ENCODE measurements around the gene IL17F. TPM values are rescaled to one million over a fixed set of nuclear protein-coding genes. Genes with fewer than 3 reads are reported as not detected.

IL17F gene
- total RNA-seq, 2 experiments from 2014 or later: not detected

DNA sequence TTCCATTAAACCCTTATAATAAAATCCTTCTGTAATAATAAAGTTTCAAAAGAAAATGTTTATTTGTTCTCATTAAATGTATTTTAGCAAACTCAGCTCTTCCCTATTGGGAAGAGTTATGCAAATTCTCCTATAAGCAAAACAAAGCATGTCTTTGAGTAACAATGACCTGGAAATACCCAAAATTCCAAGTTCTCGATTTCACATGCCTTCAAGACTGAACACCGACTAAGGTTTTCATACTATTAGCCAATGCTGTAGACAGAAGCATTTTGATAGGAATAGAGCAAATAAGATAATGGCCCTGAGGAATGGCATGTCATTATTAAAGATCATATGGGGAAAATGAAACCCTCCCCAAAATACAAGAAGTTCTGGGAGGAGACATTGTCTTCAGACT, 54.3 kb downstream of the IL17F start:
- H3K27ac ChIP-seq (ENCODE audit: low read depth, low read length, poor library complexity, severe bottlenecking): no peak overlapping the region
- no peak overlapping the region for H3K4me3 ChIP-seq (ENCODE audit: low read depth, low read length, poor library complexity, severe bottlenecking)
- CTCF ChIA-PET (ENCODE audit: unreplicated experiment): no interaction called here
- no peaks in the 10 kb centered on the region for H3K36me3 ChIP-seq (ENCODE audit: insufficient read depth, low read length)
- POLR2A ChIA-PET: no interaction called here
- no peaks in the 10 kb centered on the region for H3K4me1 ChIP-seq (ENCODE audit: insufficient read depth, low read length, poor library complexity, severe bottlenecking)
- DNase-seq (ENCODE audit: low spot score): no peak
- no peaks in the 10 kb centered on the region for H3K9me3 ChIP-seq (ENCODE audit: low read length)
- H3K79me2 ChIP-seq (ENCODE audit: insufficient read depth, low read depth, low read length): no peaks in the 10 kb centered on the region
- no peak overlapping the region for H2AFZ ChIP-seq (ENCODE audit: low read length)
- H3K4me2 ChIP-seq (ENCODE audit: low read length): no peak overlapping the region
- TF ChIP-seq CTCF (conservative IDR thresholded peaks at IDR 0.05; ENCODE audit: low read length) (no peak), EZH2phosphoT487 (IDR thresholded peaks at IDR 0.05; ENCODE audit: borderline replicate concordance, low read depth, low read length) (no peak)
- intact Hi-C loops (cut with micrococcal nuclease; ENCODE audit: unreplicated experiment): no loop called here
- no peaks in the 10 kb centered on the region for H4K20me1 ChIP-seq (ENCODE audit: insufficient read depth, low read length)
- no TSS peak for BruUV-seq (replicated peaks)
- no peaks in the 10 kb centered on the region for H3K9me2 ChIP-seq (ENCODE audit: insufficient read depth, low read length)

GRCh38 chr6:52187098-52187497, 57.2 kb downstream of the IL17F start:
- Histone ChIP-seq H4K20me1 (ENCODE audit: insufficient read depth, low read length) (no peaks in the 10 kb centered on the region), H3K4me3 (ENCODE audit: low read depth, low read length, poor library complexity, severe bottlenecking) (no peak overlapping the region), H3K79me2 (ENCODE audit: insufficient read depth, low read depth, low read length) (no peaks in the 10 kb centered on the region), H3K4me2 (ENCODE audit: low read length) (no peak overlapping the region), H3K4me1 (ENCODE audit: insufficient read depth, low read length, poor library complexity, severe bottlenecking) (no peaks in the 10 kb centered on the region), H3K9me2 (ENCODE audit: insufficient read depth, low read length) (no peaks in the 10 kb centered on the region), H3K9me3 (ENCODE audit: low read length) (no peaks in the 10 kb centered on the region), H3K36me3 (ENCODE audit: insufficient read depth, low read length) (no peaks in the 10 kb centered on the region), H2AFZ (ENCODE audit: low read length) (no peak overlapping the region), H3K27ac (ENCODE audit: low read depth, low read length, poor library complexity, severe bottlenecking) (no peak overlapping the region)
- TF ChIP-seq CTCF (conservative IDR thresholded peaks at IDR 0.05; ENCODE audit: low read length) (no peak), EZH2phosphoT487 (IDR thresholded peaks at IDR 0.05; ENCODE audit: borderline replicate concordance, low read depth, low read length) (no peak)
- DNase-seq (ENCODE audit: low spot score): no peak
- POLR2A ChIA-PET: interaction anchor here (1.5 kb wide), 1 partner anchor 165 kb away, joined by 3 read pairs; no protein-coding TSS in a partner anchor
- CTCF ChIA-PET (ENCODE audit: unreplicated experiment): no interaction called here
- BruUV-seq (replicated peaks): no TSS peak
- intact Hi-C loops (cut with micrococcal nuclease; ENCODE audit: unreplicated experiment): no loop called here

Other genes with a start within 250 kb of the IL17F start
- not detected in 2 replicates for gene PKHD1, start 156.9 kb downstream of the IL17F start, total RNA-seq (2014; rRNA removed; shearing (Covaris generic))
- not detected in 2 replicates for gene PKHD1, start 156.9 kb downstream of the IL17F start, total RNA-seq (2022)
- not detected in 2 replicates for gene IL17A, start 58.1 kb downstream of the IL17F start, total RNA-seq (2014; rRNA removed; shearing (Covaris generic))
- gene IL17A, start 58.1 kb downstream of the IL17F start, total RNA-seq (2022): not detected in 2 replicates
- gene MCM3, start 40.2 kb upstream of the IL17F start, total RNA-seq (2014; rRNA removed; shearing (Covaris generic)): 272 and 356 TPM in 2 replicates
- 295 and 304 TPM in 2 replicates for gene MCM3, start 40.2 kb upstream of the IL17F start, total RNA-seq (2022)
- gene PAQR8, start 117.7 kb upstream of the IL17F start, total RNA-seq (2014; rRNA removed; shearing (Covaris generic)): 5.4 and 5.5 TPM in 2 replicates
- gene PAQR8, start 117.7 kb upstream of the IL17F start, total RNA-seq (2022): 6.2 and 7.8 TPM in 2 replicates
- 20.7 and 24.8 TPM in 2 replicates for gene EFHC1, start 175.8 kb upstream of the IL17F start, total RNA-seq (2014; rRNA removed; shearing (Covaris generic))
- gene EFHC1, start 175.8 kb upstream of the IL17F start, total RNA-seq (2022): 20.7 and 30.3 TPM in 2 replicates